Endothelial cell of umbilical vein (primary cell): ENCODE results near the gene OTC. TPM values are rescaled to one million over a fixed set of nuclear protein-coding genes. Genes with fewer than 3 reads are reported as not detected.
A peak's percentile ranks its signal among the peaks of the same experiment; 100 is the strongest.

ENCODE experiments used
- BruUV-seq: library from RNA; stranded (reverse); fragments of 400-500 nt; replicated peaks from 2 replicates; lab custom pipeline; 2021; lab: Mats Ljungman, UMichigan
- CTCF ChIA-PET: fragments of 300-600, 350-600 bp; sonication (Branson Sonifier 250); formaldehyde crosslinking; loops from one replicate; lab custom pipeline; 2021; ENCODE audit warnings: antibody characterized with exemption, inconsistent platforms; lab: Charles Lee
- POLR2A ChIA-PET: fragments of 300-600, 350-600 bp; sonication (Branson Sonifier 250); formaldehyde crosslinking; loops from one replicate; lab custom pipeline; 2021; ENCODE audit warnings: antibody characterized with exemption, inconsistent platforms; lab: Charles Lee
- DNase-seq: peaks from one replicate; pipeline ENCODE4 v3.0.0-alpha.2; 2011; ENCODE audit warnings: low read depth, low spot score
- FAIRE-seq: peaks from 2 replicates; lab custom pipeline; 2011; peaks lifted over from hg19 to GRCh38; lab: Jason Lieb, UNC
- H2AFZ ChIP-seq: 2 replicates; pipeline ENCODE4 v1.6.0; 2012; ENCODE audit warnings: low read depth, low read length, control low read depth, inconsistent platforms
- H3K27ac ChIP-seq: 2 replicates; pipeline ENCODE4 v1.5.1; 2011; ENCODE audit warnings: low read depth, mild to moderate bottlenecking, control low read depth, low read length, moderate library complexity; ENCODE audit not compliant: insufficient read depth
- H3K27me3 ChIP-seq, 2 experiments: 2 replicates each; pipeline versions ENCODE4 v1.6.0 to v1.6.1; 2011; ENCODE audit warnings: low read length in 2 of 2, mixed read lengths in 1 of 2; ENCODE audit not compliant: control insufficient read depth in 2 of 2, insufficient read depth in 2 of 2
- H3K36me3 ChIP-seq, 2 experiments: 2 replicates in 1 of 2; 3 replicates in 1 of 2; pipeline ENCODE4 v1.5.1; 2011; ENCODE audit warnings: low read length in 2 of 2, mild to moderate bottlenecking in 1 of 2, moderate library complexity in 1 of 2; ENCODE audit not compliant: control insufficient read depth in 2 of 2, insufficient read depth in 2 of 2; ENCODE audit errors: extremely low read depth in 1 of 2
- H3K4me1 ChIP-seq: 3 replicates; pipeline ENCODE4 v1.5.1; 2011; ENCODE audit warnings: mild to moderate bottlenecking, low read length; ENCODE audit not compliant: control insufficient read depth, insufficient read depth; ENCODE audit errors: extremely low read depth
- H3K4me2 ChIP-seq: 2 replicates; pipeline ENCODE4 v1.6.1; 2011; ENCODE audit warnings: low read length, control low read depth, mixed read lengths; ENCODE audit not compliant: insufficient read depth
- H3K4me3 ChIP-seq, 3 experiments: fragments of 200-600 bp in 1 of 3; sonication (generic), shearing (Covaris generic) in 1 of 3; replicated peaks in 1 of 3; 2 replicates each; pipeline ENCODE4 v1.5.1; 2011 to 2016; ENCODE audit warnings: control low read depth in 3 of 3, low read length in 3 of 3, mild to moderate bottlenecking in 2 of 3, inconsistent platforms in 1 of 3, low read depth in 1 of 3, moderate library complexity in 1 of 3; ENCODE audit not compliant: insufficient read depth in 1 of 3
- H3K79me2 ChIP-seq: 2 replicates; pipeline ENCODE4 v1.6.0; 2012; ENCODE audit warnings: low read length, inconsistent platforms; ENCODE audit not compliant: control insufficient read depth, insufficient read depth
- H3K9ac ChIP-seq: replicated peaks from 2 replicates; pipeline ENCODE3; 2011; ENCODE audit warnings: low read length, control low read depth; ENCODE audit not compliant: insufficient read depth; ENCODE audit errors: extremely low read depth
- H3K9me1 ChIP-seq: replicated peaks from 3 replicates; pipeline ENCODE4 v1.6.0; 2011; ENCODE audit warnings: mild to moderate bottlenecking, low read length; ENCODE audit not compliant: control insufficient read depth, insufficient read depth; ENCODE audit errors: extremely low read depth
- H3K9me3 ChIP-seq: replicated peaks from 2 replicates; pipeline ENCODE4 v1.5.1; 2012; ENCODE audit warnings: low read length, inconsistent platforms; ENCODE audit not compliant: control insufficient read depth, insufficient read depth
- H4K20me1 ChIP-seq: replicated peaks from 2 replicates; pipeline ENCODE3; 2011; ENCODE audit warnings: mild to moderate bottlenecking, low read length; ENCODE audit not compliant: control insufficient read depth, insufficient read depth; ENCODE audit errors: extremely low read depth
- FOS ChIP-seq: IDR thresholded peaks from 2 replicates; pipeline ENCODE4 v1.6.1; 2011; ENCODE audit warnings: mild to moderate bottlenecking, low read length, moderate library complexity, borderline replicate concordance; ENCODE audit not compliant: insufficient read depth
- GATA2 ChIP-seq: IDR thresholded peaks from 2 replicates; pipeline ENCODE4 v1.7.0; 2011; ENCODE audit warnings: low read depth, mild to moderate bottlenecking, moderate library complexity, mixed read lengths, low read length; ENCODE audit not compliant: insufficient read length, insufficient read depth
- MYC ChIP-seq: IDR thresholded peaks from one replicate; pipeline ENCODE4 v1.6.1; 2011; ENCODE audit warnings: mild to moderate bottlenecking, low read depth, low read length
- POLR2A ChIP-seq: IDR thresholded peaks from 2 replicates; pipeline ENCODE4 v1.6.1; 2012; ENCODE audit warnings: low read depth, mild to moderate bottlenecking, control low read depth, low read length
- POLR2AphosphoS5 ChIP-seq: IDR thresholded peaks from 2 replicates; pipeline ENCODE4 v1.6.1; 2012; ENCODE audit warnings: low read depth, mild to moderate bottlenecking, control low read depth, low read length, moderate library complexity; ENCODE audit not compliant: insufficient read depth
- dilution Hi-C: fragments of 300-500 bp; cut with MboI; formaldehyde crosslinking; loops from one replicate; pipeline ENCODE4 v1.15.0; 2019; ENCODE audit warnings: low sequenced_read_pairs; ENCODE audit not compliant: extremely low pct_ligation_motif_present
- intact Hi-C: fragments of 100-400 bp; cut with micrococcal nuclease; formaldehyde crosslinking; loops from one replicate; pipeline ENCODE4 v1.10.0; 2022
- polyA plus RNA-seq, 4 experiments: library from polyadenylated mRNA; depleted of rRNA in 3 of 4; stranded (reverse) in 3 of 4; unstranded in 1 of 4; fragments of >200 nt; gene quantifications; 2 replicates each; pipeline versions ENCODE4 v1.2.1 to v1.2.3, GENCODE V29; 2011 to 2012; ENCODE audit warnings: missing spikeins in 1 of 4
- total RNA-seq: library from RNA; stranded (reverse); gene quantifications from 2 replicates; pipeline ENCODE4 v1.2.3, GENCODE V29; 2021
- TF ChIP-seq, protein P1 (sequence below): IDR thresholded peaks from 2 replicates; pipeline ENCODE4 v1.6.1; 2011; ENCODE audit not compliant: insufficient read depth, insufficient read length
- TF ChIP-seq, protein P2 (sequence below), 2 donors: IDR thresholded peaks; 1 replicate in 1 of 2; 2 replicates in 1 of 2; pipeline ENCODE4 v1.5.1; 2011; ENCODE audit warnings: low read length in 2 of 2, mild to moderate bottlenecking in 2 of 2, moderate library complexity in 2 of 2, control low read depth in 1 of 2, inconsistent platforms in 1 of 2, low read depth in 1 of 2; ENCODE audit not compliant: insufficient read depth in 1 of 2; ENCODE audit errors: extremely low read depth in 1 of 2

OTC gene
- total and polyA plus RNA-seq, 2 donors (not counting 3 experiments of a cell fraction or from before 2014, with no cell fraction given), result not detected

DNA sequence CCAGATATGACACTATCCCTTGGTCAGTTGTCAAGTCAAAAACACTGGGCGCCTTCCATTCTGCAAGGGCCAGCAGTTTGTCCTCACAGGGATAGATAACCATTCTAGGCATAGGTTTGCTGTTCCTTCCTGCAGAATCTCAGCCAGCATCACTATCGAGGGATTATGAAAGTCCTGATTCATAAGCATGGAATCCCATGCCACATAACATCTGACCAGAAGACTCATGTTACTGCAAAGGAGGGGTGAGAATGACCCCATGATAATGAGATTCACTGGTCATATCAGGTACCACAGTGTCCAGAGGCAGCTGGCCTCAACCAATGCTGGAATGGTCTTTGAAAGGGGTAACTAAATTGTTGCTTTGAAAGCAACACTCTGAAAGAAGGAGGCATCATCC, 84.7 kb downstream of the OTC start:
- ChIA-PET CTCF (no interaction called here), POLR2A (no interaction called here)
- Histone ChIP-seq H3K4me2 (no peak overlapping the region), H3K36me3 (no peaks in the 10 kb centered on the region), H3K4me3 (no peak overlapping the region), H2AFZ (no peak overlapping the region), H3K27ac (no peak overlapping the region), H3K27me3 (no peaks in the 10 kb centered on the region), H3K9me3 (no peaks in the 10 kb centered on the region), H3K4me1 (no peaks in the 10 kb centered on the region), H3K79me2 (no peaks in the 10 kb centered on the region), H4K20me1 (no peaks in the 10 kb centered on the region), H3K9me1 (no peaks in the 10 kb centered on the region), H3K9ac (no peak overlapping the region)
- FAIRE-seq (no peak), DNase-seq (no peak)
- TF ChIP-seq MYC (no peak), POLR2AphosphoS5 (no peak)
- TF ChIP-seq, protein P1, sequence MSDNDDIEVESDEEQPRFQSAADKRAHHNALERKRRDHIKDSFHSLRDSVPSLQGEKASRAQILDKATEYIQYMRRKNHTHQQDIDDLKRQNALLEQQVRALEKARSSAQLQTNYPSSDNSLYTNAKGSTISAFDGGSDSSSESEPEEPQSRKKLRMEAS, result no peak
- intact Hi-C loops, result no loop called here
- dilution Hi-C loops, result no loop called here
- BruUV-seq, result no TSS peak

DNA sequence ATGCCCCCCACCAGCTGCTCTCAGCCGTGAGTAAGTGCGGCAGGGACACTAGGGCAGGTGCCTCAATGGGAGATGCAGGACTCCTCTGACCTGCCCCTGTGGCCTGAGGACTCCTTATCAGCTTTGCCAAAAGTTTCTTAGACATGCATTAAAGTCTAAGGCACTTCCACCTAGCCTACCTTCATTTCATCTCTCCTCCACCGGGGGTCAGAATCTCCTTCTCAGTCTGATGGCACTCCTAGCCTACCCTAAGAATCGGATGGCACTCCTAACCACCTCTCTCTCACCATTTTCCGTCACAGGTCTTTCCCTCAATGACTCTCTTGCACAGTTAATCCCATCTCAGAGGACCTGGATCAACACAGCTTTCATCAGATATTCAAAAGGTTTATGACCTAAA, 85.9 kb downstream of the OTC start:
- TF ChIP-seq, protein P2, sequence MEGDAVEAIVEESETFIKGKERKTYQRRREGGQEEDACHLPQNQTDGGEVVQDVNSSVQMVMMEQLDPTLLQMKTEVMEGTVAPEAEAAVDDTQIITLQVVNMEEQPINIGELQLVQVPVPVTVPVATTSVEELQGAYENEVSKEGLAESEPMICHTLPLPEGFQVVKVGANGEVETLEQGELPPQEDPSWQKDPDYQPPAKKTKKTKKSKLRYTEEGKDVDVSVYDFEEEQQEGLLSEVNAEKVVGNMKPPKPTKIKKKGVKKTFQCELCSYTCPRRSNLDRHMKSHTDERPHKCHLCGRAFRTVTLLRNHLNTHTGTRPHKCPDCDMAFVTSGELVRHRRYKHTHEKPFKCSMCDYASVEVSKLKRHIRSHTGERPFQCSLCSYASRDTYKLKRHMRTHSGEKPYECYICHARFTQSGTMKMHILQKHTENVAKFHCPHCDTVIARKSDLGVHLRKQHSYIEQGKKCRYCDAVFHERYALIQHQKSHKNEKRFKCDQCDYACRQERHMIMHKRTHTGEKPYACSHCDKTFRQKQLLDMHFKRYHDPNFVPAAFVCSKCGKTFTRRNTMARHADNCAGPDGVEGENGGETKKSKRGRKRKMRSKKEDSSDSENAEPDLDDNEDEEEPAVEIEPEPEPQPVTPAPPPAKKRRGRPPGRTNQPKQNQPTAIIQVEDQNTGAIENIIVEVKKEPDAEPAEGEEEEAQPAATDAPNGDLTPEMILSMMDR (IDR thresholded peaks at IDR 0.05; ENCODE audit: extremely low read depth in 1 of 2, insufficient read depth in 1 of 2, low read depth in 1 of 2, low read length in 2 of 2), result no peak
- TF ChIP-seq GATA2 (no peak), FOS (no peak), POLR2A (no peak)
- CTCF ChIA-PET, result no interaction called here
- no peak overlapping the region for H3K27ac ChIP-seq
- H3K4me2 ChIP-seq, result no peak overlapping the region
- dilution Hi-C loops (no loop called here), intact Hi-C loops (no loop called here)
- FAIRE-seq (peak; percentile 42), DNase-seq (no peak)
- POLR2A ChIA-PET, result no interaction called here
- no TSS peak for BruUV-seq
- no peaks in the 10 kb centered on the region for H3K9me1 ChIP-seq
- H3K4me1 ChIP-seq, result no peaks in the 10 kb centered on the region
- no peak overlapping the region for H2AFZ ChIP-seq
- H3K27me3 ChIP-seq, result no peaks in the 10 kb centered on the region
- no peaks in the 10 kb centered on the region for H3K9me3 ChIP-seq
- H3K36me3 ChIP-seq, result no peaks in the 10 kb centered on the region
- H3K9ac ChIP-seq, result no peak overlapping the region
- no peaks in the 10 kb centered on the region for H3K79me2 ChIP-seq
- no peak overlapping the region for H3K4me3 ChIP-seq
- no peaks in the 10 kb centered on the region for H4K20me1 ChIP-seq
